Measurements from ENCODE around the gene PIF1.
"Not testable (repeated sequence)": the region's sequence is repeated elsewhere in the genome, so short reads cannot be mapped to it uniquely, and the experiment has no call there.

Gene PIF1

GRCh38 chr15:64847876-64848716 is 22.6 kb upstream of the PIF1 start:
- no peak for DNase-seq (ENCODE audit: low read depth)

- DNase-seq (ENCODE audit: low read depth): no peak
These were observed 22.0 kb upstream of the PIF1 start for GRCh38 chr15:64847448-64847847.

GRCh38 chr15:64847016-64847415 is 21.6 kb upstream of the PIF1 start:
- DNase-seq (ENCODE audit: low read depth): no peak

GRCh38 chr15:64845831-64846595 is 20.6 kb upstream of the PIF1 start:
- DNase-seq (ENCODE audit: low read depth): no peak

- DNase-seq (ENCODE audit: low read depth): no peak
These were observed 19.8 kb upstream of the PIF1 start for GRCh38 chr15:64845183-64845611.

GRCh38 chr15:64844576-64845145 is 19.2 kb upstream of the PIF1 start:
- DNase-seq (ENCODE audit: low read depth): no peak

- DNase-seq (ENCODE audit: low read depth): no peak
These were observed 18.5 kb upstream of the PIF1 start for GRCh38 chr15:64843991-64844390.

GRCh38 chr15:64842986-64843561 is 17.6 kb upstream of the PIF1 start:
- DNase-seq (ENCODE audit: low read depth): no peak

GRCh38 chr15:64842096-64842939 is 16.9 kb upstream of the PIF1 start:
- no peak for DNase-seq (ENCODE audit: low read depth)

- DNase-seq (ENCODE audit: low read depth): peak; percentile 87
These were observed 16.1 kb upstream of the PIF1 start, which contains the start of gene PLEKHO2 for GRCh38 chr15:64841344-64842095. Gene PLEKHO2 (plus strand): TSS chr15:64841915. CDS start chr15:64842017, 102 bp downstream.

GRCh38 chr15:64841060-64841343 is 15.6 kb upstream of the PIF1 start:
- DNase-seq (ENCODE audit: low read depth): no peak

- DNase-seq (ENCODE audit: low read depth): no peak
These were observed 12.1 kb upstream of the PIF1 start for GRCh38 chr15:64837502-64837901.

- DNase-seq (ENCODE audit: low read depth): no peak
These were observed 10.6 kb upstream of the PIF1 start for GRCh38 chr15:64836023-64836536.

GRCh38 chr15:64833690-64834089 is 8.2 kb upstream of the PIF1 start:
- DNase-seq (ENCODE audit: low read depth): no peak

GRCh38 chr15:64828985-64829384 is 3.5 kb upstream of the PIF1 start:
- no peak for DNase-seq (ENCODE audit: low read depth)

- DNase-seq (ENCODE audit: low read depth): no peak
These were observed 467 bp downstream of the PIF1 start for GRCh38 chr15:64824929-64825430.

- no peak for DNase-seq (ENCODE audit: low read depth)
These were observed 9.0 kb downstream of the PIF1 start for GRCh38 chr15:64816452-64816851.

GRCh38 chr15:64814965-64815364 is 10.5 kb downstream of the PIF1 start:
- not testable (repeated sequence) for DNase-seq (ENCODE audit: low read depth)

- DNase-seq (ENCODE audit: low read depth): not testable (repeated sequence)
These were observed 11.2 kb downstream of the PIF1 start for GRCh38 chr15:64814283-64814682.

GRCh38 chr15:64813075-64813474 is 12.4 kb downstream of the PIF1 start:
- no peak for DNase-seq (ENCODE audit: low read depth)
